Choroid plexus epithelial cell (primary cell): ENCODE data around the gene NOX4.
A peak's percentile ranks its signal among the peaks of the same experiment; 100 is the strongest.
"Not testable (repeated sequence)": the region's sequence is repeated elsewhere in the genome, so short reads cannot be mapped to it uniquely, and the experiment has no call there.

Experiments
- DNase-seq: peaks from one replicate; pipeline ENCODE4 v3.0.0-alpha.2; 2010; ENCODE audit warnings: low read depth
- H3K4me3 ChIP-seq: 2 replicates; pipeline ENCODE4 v1.5.1; 2011; ENCODE audit warnings: low read depth, mild to moderate bottlenecking, control low read depth, low read length, moderate library complexity
- TF ChIP-seq, protein P1 (sequence below): conservative IDR thresholded peaks from 2 replicates; pipeline ENCODE4 v1.5.1; 2011; ENCODE audit warnings: low read depth, mild to moderate bottlenecking, control low read depth, inconsistent platforms, low read length, moderate library complexity

Gene NOX4

DNA sequence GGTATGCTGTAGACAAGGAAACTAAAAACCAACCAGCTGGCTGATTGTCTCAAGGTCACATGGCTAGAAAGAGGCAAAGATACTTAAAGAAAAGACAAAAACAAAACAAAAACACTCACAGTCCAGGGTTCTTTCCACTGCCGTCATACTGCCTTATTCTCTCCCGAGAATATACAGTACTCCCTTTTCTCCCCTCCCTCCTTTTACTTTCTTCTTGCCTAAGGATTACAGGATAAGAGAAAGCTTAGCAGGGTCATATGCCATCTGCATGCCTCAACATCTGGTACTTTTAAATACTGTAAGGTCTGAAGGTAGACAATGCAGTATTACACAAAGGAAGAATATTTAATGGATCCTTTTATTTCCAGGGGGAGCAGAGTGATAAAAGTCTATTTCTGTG lies 126.3 kb downstream of the NOX4 start:
- not testable (repeated sequence) for DNase-seq, H3K4me3 ChIP-seq

DNA sequence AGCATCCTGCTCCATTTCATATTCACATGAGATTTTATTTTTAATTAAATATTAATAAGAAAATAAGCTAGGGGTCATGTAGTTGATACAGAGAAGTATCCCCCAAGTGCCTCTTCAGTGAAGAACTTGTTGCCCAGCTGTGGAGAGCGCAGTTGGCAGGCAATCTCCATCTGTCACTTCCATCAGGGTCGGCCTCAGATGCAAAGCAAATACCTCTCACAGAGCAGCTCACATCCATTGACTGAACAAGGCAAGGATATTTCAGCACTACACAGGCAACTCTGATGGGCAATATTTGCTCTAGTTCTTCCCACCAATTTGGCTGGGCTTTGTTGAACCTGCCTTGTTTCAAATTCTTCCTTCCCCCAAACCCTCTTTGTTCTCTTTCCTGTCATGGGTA lies 129.4 kb downstream of the NOX4 start:
- DNase-seq, result no peak
- no peak overlapping the region for H3K4me3 ChIP-seq
- TF ChIP-seq, protein P1, sequence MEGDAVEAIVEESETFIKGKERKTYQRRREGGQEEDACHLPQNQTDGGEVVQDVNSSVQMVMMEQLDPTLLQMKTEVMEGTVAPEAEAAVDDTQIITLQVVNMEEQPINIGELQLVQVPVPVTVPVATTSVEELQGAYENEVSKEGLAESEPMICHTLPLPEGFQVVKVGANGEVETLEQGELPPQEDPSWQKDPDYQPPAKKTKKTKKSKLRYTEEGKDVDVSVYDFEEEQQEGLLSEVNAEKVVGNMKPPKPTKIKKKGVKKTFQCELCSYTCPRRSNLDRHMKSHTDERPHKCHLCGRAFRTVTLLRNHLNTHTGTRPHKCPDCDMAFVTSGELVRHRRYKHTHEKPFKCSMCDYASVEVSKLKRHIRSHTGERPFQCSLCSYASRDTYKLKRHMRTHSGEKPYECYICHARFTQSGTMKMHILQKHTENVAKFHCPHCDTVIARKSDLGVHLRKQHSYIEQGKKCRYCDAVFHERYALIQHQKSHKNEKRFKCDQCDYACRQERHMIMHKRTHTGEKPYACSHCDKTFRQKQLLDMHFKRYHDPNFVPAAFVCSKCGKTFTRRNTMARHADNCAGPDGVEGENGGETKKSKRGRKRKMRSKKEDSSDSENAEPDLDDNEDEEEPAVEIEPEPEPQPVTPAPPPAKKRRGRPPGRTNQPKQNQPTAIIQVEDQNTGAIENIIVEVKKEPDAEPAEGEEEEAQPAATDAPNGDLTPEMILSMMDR, result no peak

DNA sequence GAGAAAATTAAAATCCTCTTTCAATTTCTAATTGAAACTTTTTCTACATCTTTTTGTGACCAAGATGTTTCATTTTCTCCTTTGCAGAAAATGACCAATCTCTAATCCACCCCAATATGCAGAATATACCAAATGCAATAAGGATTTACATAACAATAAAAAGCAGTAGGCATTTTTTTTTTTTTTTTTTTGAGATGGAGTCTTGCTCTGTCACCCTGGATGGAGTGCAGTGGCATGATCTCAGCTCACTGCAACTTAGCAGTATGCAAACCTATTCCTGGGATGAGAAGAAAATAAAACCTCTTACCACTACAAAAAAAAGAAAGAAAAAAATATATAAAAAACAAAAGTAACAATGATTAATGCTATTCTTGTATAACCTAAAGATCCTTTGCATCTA lies 132.0 kb downstream of the NOX4 start:
- H3K4me3 ChIP-seq, DNase-seq: not testable (repeated sequence)

DNA sequence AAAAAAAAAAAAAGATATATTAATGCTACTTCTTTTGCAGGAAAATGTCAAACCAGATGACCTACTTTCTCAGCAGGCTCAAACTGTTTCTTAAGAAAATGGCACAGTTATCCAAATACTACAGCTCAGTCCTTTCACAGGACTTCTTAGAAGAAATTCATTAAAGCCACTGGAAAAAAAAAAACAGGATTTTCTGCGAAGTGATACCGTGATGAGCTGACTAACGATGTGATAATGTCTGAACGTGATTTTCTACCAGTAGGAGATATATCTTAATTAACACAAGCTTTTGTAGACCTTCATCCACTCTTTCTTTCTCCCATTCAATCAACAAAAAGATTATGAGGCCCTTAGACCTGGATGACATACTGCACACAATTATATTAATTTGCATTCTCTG lies 132.4 kb downstream of the NOX4 start:
- no peak for DNase-seq
- no peak overlapping the region for H3K4me3 ChIP-seq
- TF ChIP-seq, protein P1, result no peak

DNA sequence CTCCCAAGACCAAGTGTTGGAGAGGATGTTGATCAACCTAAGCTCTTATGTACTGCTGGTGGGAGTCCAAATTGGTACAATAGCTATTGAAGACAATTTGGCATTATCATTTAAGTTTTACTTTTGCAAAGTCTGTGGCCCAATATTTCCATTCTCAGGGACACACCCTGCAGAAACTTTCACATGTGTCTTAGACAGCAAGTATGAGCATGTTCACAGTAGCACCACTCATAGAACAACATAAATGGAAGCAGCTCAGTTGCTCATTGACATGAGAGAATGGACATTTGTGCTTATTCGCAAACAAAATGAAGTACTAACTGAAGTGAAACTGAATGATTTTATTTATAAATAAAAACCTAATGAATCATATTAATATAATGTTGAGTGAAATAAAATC lies 135.5 kb downstream of the NOX4 start:
- no peak for DNase-seq
- TF ChIP-seq, protein P1, result no peak
- no peak overlapping the region for H3K4me3 ChIP-seq

DNA sequence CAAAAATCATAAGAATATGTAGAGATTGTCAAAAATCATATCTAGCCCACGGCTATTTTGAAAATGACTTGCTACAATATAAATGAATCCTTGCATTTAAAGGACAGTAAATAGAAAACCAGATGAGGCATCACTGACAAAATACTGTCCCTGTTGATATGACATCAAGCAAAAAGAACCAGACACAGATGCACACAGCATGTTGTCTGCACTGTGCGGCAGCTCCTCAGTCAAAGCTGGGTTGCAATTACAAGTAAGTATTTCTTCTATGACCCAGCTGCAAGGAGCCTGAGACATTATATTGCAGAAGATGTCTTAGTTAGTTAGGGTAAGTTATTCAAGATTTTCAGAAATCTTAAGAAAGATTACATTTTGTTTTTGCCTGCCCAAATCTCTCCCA lies 136.7 kb downstream of the NOX4 start:
- H3K4me3 ChIP-seq, DNase-seq: not testable (repeated sequence)

DNA sequence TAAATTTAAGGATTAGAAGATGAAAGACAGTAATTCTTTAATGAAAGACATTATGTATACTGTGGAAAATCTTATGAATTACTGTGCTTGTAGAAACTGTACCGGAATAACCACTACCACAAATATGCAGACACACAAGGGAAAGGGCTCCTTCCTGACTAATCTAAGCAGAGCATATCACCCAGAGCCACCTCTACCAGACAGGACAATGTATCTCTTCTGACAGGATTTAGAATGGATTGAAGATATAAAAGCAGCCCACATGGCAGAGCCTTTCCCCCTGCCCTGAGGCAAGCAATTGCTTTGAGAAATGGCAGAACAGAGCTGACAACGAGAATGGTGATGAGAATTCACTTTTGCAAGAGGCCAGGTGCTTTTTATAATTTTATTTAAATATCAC lies 144.1 kb downstream of the NOX4 start:
- TF ChIP-seq, protein P1, result no peak
- no peak overlapping the region for H3K4me3 ChIP-seq
- DNase-seq, result no peak

DNA sequence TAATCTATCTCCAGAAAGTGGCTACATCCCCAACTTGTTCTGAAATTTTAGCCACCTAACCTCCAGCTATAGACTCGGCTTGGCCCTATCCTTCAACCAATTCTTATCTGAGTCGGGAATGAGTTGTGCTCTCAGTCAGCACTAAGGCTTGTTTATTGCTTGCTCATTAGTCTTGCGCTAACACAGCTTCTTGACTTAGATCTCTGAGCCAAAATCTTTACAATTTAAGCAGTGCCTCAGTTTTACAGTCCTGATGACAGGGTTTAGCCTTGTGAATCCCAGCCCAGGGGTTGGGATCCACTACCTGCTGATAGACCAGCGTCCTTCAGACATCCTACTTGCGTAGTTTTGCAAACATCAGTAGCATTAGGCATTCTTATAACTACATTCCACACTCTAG lies 144.6 kb downstream of the NOX4 start:
- TF ChIP-seq, protein P1, result no peak
- DNase-seq, result no peak
- H3K4me3 ChIP-seq, result no peak overlapping the region

DNA sequence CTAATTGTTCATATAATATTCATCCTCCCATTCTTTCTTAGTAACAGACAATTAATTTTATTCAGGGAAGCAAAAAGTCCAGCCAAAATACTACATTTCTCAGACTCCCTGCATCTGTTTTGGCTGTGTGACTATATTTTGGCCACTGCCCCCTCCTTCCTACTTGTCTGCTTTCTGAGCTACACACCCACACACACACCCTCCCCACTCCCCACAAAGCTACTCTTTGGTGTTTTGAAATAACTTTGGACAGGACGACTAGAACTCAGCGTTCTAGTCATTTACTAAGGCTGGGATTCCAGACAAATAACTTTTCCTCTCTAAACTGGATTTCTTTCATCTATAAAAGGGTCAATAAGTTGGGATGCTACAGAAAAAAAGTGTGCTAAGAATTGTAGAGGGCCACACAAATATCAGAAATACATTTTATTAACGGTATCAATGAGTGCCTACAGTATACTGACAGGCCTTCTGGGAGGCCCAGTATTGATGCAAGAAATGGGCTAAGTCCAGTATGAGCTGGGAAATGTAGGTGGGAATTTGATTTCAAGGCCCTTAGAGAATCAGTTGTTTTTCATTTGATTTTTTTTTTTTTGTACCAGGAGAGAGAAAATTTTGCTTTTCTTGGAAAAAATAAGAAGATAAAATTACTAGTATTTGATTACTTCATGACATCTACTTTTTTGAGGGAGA lies 148.1 kb downstream of the NOX4 start:
- peak; percentile 45 for DNase-seq
- H3K4me3 ChIP-seq, result not testable (repeated sequence)

DNA sequence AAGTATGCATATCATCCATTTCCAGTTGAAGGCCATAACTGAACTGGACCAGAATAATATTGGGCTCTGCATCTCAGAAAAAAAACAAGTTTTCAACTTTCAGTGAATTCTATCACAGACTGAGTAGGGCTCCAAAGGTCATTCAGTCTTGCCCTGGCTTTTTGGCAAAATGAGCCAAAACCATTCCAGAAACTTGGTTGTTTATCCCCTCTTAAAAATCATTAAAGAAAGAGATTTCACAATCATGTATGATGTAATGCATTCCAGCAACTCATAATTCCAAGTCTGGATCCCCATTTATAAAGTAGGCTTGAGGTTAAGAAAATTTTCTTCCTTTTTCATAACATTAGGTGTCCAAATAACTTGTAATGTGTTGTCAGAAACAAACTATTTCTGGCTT lies 150.7 kb downstream of the NOX4 start:
- not testable (repeated sequence) for H3K4me3 ChIP-seq
- peak; percentile 59 for DNase-seq

DNA sequence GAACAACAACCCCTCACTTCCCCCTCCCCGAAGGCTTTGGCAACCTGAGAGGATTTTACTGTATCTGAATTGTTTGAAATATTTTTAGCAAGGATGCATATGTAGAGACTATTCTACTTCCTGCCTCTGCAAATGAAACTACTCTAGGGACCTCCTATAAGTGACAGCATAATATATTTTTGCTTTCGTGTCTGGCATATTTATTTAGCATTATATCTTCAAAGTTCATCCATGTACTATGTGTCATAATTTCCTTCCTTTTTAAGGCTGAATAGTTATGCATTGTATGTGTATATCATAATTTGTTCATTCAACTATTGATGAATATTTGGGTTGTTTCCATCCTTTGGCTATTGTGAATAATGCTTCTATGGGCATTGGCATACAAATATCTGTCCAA lies 153.1 kb downstream of the NOX4 start:
- H3K4me3 ChIP-seq, DNase-seq: not testable (repeated sequence)

DNA sequence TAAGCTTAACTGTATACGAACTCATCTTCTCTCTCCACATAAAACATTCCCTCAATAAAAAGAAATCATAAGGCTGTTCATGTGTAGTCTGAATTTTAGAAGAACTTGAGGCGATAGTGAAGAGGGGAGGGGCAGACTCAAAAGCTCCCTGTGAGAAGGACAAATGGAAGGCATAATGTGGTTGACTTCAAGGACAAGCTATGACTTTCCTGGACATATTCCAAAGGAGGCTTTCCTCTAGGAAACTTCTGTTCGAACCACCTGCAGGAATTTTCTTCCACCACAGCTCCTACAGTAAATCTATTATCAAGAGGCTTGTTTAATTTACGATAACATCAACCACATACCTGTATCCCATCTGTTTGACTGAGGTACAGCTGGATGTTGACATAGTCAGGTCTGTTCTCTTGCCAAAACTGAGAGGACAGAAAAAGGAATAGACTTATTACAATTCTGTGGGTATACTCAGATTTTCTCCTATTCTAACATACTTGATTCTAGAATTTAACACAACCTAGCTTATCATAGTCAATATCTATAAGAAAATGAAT lies 154.0 kb downstream of the NOX4 start:
- not testable (repeated sequence) for DNase-seq, H3K4me3 ChIP-seq
